AG04449 (cell line): ENCODE results near the gene KIAA1328.

Source experiments
- CTCF ChIA-PET: fragments of 350-600 bp; formaldehyde crosslinking; extraction: SDS; loops from one replicate; lab custom pipeline; 2021; ENCODE audit warnings: antibody characterized with exemption; lab: Yijun Ruan, JAX
- POLR2A ChIA-PET: fragments of 400-600, 350-600 bp; formaldehyde crosslinking; extraction: SDS; loops from one replicate; lab custom pipeline; 2020; ENCODE audit warnings: antibody characterized with exemption, inconsistent platforms; lab: Yijun Ruan, JAX
- DNase-seq: peaks from one replicate; pipeline ENCODE4 v3.0.0-alpha.2; 2010; ENCODE audit warnings: low read depth, low spot score
- H3K4me3 ChIP-seq: 2 replicates; pipeline ENCODE4 v1.5.1; 2011; ENCODE audit warnings: low read depth, mild to moderate bottlenecking, control low read depth, low read length
- TF ChIP-seq, protein P1 (sequence below): IDR thresholded peaks from one replicate; pipeline ENCODE4 v1.5.1; 2011; ENCODE audit warnings: mild to moderate bottlenecking, moderate library complexity, low read length, control low read depth, inconsistent platforms; ENCODE audit not compliant: insufficient read depth; ENCODE audit errors: missing control alignments

KIAA1328 gene

DNA sequence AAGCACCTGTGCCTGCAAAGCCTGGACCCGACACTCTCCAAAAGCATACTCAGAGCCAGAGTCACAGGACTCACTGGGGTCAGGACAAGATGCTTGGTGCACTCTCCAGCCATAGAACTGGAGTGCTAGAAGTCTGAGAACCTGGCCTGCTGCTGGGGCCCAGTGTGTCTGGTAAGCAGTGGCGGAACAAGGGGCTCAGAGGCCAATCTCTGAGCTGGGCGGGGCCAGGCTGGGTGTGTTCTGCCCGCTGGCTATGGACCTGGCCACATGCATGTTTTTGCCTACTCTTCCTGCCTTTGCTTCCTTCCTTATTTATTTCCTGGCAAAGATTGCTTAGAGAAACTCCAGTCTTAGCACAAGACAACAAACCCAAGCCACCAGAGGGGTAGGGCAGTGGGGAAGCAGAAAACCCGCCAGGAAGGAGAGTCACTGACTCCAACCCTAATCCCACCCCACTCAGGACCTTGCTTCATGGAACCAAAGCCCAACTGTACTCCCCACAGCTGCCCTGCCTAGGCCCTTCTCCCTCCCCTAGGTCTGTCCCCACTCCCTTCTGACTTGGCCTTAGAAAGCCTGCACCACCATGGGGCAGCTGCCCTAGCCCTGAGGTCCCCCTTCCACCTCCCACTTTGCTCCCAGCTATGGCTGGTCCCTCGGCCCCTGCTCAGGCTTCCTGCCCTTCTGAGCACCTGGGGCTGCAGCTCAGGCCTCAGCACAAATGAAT lies 421.1 kb downstream of the KIAA1328 start:
- DNase-seq, result no peak
- CTCF ChIA-PET, result interaction anchor here (1.1 kb wide), 1 partner anchor 11 kb away, joined by 3 read pairs; no protein-coding TSS in a partner anchor
- no peak overlapping the region for H3K4me3 ChIP-seq
- POLR2A ChIA-PET, result no interaction called here
- TF ChIP-seq, protein P1, sequence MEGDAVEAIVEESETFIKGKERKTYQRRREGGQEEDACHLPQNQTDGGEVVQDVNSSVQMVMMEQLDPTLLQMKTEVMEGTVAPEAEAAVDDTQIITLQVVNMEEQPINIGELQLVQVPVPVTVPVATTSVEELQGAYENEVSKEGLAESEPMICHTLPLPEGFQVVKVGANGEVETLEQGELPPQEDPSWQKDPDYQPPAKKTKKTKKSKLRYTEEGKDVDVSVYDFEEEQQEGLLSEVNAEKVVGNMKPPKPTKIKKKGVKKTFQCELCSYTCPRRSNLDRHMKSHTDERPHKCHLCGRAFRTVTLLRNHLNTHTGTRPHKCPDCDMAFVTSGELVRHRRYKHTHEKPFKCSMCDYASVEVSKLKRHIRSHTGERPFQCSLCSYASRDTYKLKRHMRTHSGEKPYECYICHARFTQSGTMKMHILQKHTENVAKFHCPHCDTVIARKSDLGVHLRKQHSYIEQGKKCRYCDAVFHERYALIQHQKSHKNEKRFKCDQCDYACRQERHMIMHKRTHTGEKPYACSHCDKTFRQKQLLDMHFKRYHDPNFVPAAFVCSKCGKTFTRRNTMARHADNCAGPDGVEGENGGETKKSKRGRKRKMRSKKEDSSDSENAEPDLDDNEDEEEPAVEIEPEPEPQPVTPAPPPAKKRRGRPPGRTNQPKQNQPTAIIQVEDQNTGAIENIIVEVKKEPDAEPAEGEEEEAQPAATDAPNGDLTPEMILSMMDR, result no peak

DNA sequence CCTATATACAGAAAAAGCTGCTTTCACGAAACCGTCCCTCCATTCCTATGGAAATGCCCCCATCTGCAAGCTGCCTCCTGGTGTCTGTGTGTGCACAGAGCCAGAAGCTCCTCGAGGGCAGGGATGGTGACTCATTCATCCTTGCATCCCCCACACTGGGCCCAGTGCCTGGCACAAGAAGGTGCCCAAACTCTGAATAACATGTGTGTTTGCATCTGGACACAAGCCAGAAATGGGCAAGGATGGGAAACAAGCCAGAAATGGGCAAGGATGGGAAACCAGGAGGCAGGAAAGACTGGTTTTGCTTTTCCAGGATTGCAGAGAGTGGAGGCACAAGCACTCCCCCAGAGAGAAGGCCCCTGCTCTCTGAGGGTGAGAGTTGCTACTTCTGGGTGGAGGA lies 422.8 kb downstream of the KIAA1328 start:
- no peak overlapping the region for H3K4me3 ChIP-seq
- no peak for DNase-seq
- ChIA-PET CTCF (no interaction called here), POLR2A (no interaction called here)
- TF ChIP-seq, protein P1, result no peak

DNA sequence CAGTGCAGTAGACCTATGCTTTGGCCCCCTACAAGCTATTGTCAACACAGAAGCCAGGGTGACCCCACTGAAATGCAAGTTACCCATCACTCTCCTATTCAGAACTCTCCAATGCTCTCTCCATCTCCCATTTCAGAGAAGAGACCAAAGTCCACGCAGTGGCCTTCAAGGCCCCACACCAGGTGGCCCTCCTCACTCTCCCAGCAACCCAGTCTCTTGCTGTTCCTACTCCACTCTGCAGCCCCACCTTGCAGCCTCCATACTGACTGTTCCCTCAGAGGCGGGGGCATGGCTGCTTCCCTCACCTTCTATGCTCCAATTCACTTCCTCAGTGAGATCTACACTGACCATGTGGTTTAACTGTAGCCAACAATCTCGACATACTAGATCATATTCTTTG lies 423.4 kb downstream of the KIAA1328 start:
- DNase-seq, result no peak
- ChIA-PET POLR2A (no interaction called here), CTCF (no interaction called here)
- TF ChIP-seq, protein P1, result no peak
- no peak overlapping the region for H3K4me3 ChIP-seq

DNA sequence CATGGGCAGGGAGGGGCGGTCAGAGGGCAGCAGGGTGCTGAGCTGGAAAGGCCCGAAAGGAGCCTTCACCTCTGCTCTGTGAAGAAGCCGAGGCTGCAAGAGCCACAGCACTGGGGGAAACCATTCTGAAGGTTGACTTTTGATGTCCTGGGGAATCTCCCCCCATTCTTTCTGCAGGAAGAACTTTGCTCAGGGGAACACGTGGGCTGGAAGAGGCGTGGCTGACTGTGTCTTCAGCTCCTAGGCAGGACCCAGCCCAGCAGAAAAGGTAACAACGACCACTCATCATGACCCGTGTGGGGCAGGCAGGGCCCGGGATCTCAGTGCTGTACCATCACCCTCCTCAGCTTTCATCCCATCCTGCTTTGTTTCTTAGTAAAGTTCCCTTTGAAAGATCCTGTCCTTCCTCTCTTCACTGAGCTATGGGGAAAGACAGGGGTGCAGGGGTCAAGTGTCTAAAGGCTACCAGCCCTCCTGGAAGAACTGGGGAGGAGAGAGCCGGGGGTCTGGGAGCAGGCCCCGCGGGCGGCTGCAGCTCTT lies 424.0 kb downstream of the KIAA1328 start:
- TF ChIP-seq, protein P1, result no peak
- DNase-seq, result no peak

DNA sequence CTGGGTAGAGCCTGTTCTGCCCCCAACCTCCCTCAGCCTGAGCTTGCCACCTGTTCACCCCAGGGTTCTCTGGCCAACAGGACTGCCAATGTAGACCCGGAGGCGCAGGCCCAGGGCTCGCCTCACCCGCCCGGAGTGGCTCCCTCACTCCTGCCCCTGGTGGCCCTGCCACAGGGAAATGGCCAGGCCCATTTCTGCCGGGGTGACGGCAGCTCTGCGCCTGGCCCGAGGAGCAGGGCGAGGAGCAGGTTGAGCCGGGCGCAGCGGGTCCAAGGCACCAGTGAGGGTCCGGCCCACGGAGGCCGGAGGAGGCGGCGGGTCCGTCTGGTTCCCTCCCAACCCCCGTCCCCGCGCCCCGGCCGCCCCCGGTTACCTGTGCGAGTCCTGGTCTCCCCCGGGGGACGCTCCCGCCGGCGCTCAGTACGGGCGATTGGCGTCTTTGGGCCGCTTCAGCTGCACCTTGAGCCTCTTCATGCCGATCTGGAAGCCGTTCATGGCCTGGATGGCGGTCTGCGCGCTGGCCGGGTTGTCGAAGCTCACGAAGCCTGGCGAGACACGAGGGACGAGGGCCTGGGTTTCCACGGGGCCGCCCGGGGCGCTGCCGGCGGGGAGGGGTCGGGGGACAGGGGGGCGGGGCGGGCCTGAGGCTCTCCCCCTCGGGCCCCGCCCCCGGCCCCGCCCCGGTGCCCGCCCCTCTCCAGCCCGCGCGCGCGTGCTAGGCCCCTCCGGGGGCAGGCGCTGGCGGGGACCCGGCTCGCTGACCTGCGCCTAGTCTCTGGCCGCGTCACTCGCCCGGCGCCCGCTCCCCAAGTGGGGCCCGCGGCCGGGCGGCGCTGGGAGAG lies 424.7 kb downstream of the KIAA1328 start:
- no peak for DNase-seq
- H3K4me3 ChIP-seq, result peak overlapping the region; percentile 41
- ChIA-PET CTCF (no interaction called here), POLR2A (no interaction called here)
- TF ChIP-seq, protein P1, result no peak

More for the DNA sequence above, 424.0 kb downstream of the KIAA1328 start:
- no peak overlapping the region for H3K4me3 ChIP-seq
- POLR2A ChIA-PET, result no interaction called here
- CTCF ChIA-PET, result no interaction called here
